Epidermal melanocyte (primary cell): ENCODE measurements around the gene CD300C.
"Not testable (repeated sequence)": the region's sequence is repeated elsewhere in the genome, so short reads cannot be mapped to it uniquely, and the experiment has no call there.

Source experiments
- DNase-seq: peaks from one replicate; pipeline ENCODE4 v3.0.0; 2011; ENCODE audit warnings: low spot score; ENCODE audit not compliant: insufficient read length

CD300C gene

DNA sequence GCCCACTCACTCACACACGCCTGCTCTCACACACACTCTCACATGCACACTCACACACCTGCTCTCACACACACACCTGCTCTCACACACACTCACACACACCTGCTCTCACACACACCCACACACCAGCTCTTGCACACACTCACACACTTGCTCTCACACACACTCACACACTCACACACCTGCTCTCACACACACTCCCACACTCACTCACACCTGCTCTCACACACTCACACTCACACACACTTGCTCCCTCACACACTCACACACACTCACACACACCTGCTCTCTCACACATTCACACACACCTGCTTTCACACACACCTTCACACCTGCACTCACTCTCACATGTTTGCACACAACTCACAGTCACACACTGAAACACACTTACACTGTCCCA, 17.4 kb upstream of the CD300C start:
- DNase-seq, result no peak

DNA sequence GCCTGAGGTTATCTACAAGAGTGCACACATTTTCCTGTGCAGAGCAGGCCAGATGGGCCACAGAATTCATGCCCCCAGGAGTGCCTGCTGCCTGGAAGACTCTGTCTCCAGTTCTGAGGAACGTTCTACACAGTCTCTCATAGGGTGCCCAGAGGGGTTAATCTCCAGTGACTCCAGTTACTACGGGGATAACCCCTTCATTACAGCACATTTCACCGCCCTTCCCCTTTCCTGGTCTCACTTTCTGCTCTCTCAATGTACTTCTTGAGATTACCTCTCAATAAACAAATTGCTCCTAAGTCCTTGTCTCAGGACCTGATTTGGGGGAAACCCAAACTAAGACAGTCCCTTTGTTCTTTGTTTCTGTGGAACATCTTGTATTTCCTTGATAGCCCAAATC, 15.7 kb upstream of the CD300C start:
- DNase-seq, result no peak

DNA sequence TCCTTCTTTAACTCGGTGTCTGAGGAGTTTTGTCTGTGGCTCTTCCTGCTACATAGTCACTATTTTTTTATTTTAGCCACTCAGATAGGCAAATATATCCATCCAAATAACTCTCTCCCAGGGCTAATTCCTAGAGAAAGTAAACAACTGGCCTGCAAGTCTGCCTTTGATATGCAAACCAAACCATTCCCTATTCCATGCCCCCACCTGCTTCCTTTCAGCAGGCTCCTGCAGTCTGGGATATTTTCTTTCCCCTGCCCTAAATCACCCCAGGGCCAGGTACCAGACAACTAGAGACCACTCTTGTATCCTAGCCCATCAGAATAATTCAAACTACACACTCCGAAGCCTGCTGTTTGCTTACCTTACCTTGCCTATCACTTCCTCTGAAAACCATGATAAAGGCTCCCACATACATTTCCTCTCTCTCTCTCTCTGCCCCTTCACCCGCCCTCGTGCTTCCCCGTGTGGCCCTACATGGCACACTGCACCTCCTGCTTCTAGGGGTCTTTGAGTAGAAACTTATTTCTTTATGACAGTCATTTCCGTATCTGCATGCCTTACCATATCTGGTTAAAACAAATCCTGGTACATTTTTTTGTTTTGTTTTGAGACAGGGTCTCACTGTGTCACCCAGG, 13.1 kb upstream of the CD300C start:
- DNase-seq, result no peak

DNA sequence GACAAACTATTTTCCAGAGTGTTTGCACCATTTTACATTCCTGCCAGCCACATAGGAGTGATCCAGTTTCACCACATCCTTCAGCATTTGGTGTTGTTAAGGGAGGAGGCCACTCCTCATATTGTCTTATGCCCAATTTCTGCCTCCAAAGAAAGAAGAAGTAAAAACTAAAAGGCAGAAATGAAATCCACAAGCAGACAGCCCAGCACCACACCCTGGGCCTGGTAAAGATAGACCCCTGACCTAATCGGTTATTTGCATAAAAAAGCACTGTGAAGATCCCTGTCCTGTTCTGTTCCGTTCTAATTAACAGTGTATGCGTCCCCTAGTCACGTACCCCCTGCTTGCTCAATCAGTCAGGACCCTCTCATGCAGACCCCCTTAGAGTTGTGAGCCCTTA, 12.5 kb upstream of the CD300C start:
- not testable (repeated sequence) for DNase-seq

DNA sequence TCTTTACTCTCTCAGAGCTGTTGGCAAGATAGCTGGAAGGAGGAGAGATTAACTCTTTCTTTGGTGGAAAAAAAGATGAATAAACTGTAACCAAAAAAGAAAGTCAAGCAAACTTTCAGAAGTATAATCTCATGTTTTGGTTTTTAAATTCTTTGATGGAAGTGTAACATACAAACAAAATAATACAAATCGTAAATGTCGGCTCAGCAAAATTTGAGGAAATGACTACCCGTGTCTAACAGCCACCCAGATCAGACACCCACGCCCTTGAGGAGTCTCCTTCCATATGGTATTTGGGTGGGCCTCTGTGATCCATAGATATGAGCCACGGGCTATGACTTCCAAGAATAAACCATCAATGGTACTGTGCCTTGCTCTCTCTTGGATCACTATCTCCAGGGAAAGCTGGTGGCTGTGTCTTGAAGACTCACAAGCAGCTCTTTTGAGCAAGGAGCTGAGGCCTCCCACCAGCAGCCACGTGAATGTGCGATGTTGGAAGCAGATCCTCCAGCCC, 9.6 kb upstream of the CD300C start:
- no peak for DNase-seq

DNA sequence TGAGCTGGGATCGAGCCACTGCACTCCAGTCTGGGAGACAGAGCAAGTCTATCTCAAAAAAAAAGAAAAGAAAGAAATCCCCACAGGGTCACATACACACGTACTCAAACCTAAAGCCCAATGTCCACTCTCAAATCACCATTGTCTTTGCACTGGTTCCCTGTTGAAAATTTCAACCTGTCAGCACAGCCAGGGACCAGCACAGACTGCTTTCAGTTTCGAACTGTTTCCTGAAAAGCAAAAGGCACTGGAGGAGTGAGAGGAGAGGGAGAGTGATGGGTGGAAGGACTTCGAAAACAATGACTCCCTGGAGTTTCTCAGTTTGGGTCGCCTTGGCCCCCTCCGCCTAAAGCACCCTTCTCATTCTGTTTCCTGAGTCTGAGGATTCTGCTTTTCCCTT, 9.0 kb upstream of the CD300C start:
- DNase-seq, result no peak

DNA sequence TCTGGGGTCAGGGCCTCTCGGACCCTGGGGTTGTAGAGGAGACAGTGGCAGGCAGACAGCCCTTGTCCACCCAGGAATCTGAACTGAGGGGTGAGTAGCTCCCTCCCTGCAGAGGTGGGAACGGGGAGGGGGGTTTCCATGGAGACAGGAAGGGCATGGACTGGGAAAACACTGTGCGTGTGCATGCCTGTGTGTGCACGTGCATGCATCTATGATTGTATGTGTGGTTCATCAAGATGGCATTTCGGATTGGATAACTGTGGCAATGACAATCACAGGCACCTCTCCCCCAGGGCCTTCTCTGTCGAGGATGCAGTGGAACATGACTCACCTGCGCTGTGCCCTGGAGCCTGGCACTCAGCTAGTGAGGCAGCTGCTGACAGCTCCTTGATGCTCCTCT, 6.1 kb upstream of the CD300C start:
- no peak for DNase-seq

DNA sequence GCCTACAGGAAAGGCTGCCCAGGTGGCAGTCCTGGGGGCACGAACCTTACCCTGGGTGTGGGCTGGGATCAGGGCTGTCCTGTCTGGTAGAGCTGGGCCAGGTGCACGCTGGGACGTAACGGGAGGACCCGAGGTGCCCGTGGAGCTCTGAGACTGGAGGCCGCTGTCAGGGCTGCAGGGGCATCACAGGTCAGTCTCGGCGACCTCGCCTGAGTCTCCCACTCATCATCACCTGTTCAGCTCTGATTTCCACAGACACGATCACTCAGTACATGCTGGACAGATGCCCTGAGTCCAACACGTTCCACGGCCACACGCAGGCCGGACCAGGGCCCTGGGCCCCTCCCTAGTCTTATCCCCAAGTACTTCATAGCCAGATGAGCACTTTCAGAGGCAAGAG, 4.7 kb upstream of the CD300C start:
- DNase-seq, result no peak

- no peak for DNase-seq
Observed at GRCh38 chr17:74549343-74549742, 3.4 kb upstream of the CD300C start.

DNA sequence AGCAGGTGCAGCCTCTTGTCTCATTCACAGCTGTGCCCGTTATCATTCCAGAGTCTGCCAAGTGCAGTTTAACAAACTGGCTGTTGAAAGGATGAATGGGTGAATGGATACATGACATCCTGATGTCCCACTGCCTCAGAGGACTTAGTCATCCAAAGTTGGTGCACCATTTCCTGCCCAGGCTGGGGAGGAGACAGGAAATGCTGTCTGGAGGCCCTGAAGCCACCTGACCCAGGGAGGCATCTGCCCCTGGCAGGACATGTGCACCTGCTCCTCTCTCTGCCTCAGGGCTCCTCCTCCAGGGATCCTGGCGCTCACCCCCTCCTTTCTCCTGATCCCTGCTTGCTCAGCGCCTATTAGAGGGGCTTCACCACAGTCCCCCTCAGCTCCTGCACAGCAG, 1.8 kb upstream of the CD300C start:
- DNase-seq, result no peak

- no peak for DNase-seq
Observed at GRCh38 chr17:74547264-74547663, 1.3 kb upstream of the CD300C start.

DNA sequence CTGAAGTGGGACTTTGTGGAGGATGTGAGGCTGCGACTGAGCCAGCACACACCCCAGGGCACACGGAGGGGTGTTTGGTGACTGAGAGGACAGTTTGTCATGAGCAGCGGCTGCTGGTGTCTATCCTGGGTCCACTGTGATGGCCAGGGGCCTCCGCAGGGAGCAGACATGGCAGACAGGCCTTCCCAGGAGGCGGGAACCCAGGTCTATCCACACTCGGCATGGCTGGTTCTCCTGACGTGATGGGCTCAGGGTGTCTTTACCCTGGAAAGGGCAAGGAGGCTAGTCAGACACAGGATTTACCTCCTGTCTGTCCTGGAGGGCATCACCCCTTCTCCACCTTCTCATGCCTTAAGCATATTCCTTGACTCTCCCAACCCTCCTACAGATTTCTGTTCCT, 671 bp upstream of the CD300C start:
- no peak for DNase-seq

DNA sequence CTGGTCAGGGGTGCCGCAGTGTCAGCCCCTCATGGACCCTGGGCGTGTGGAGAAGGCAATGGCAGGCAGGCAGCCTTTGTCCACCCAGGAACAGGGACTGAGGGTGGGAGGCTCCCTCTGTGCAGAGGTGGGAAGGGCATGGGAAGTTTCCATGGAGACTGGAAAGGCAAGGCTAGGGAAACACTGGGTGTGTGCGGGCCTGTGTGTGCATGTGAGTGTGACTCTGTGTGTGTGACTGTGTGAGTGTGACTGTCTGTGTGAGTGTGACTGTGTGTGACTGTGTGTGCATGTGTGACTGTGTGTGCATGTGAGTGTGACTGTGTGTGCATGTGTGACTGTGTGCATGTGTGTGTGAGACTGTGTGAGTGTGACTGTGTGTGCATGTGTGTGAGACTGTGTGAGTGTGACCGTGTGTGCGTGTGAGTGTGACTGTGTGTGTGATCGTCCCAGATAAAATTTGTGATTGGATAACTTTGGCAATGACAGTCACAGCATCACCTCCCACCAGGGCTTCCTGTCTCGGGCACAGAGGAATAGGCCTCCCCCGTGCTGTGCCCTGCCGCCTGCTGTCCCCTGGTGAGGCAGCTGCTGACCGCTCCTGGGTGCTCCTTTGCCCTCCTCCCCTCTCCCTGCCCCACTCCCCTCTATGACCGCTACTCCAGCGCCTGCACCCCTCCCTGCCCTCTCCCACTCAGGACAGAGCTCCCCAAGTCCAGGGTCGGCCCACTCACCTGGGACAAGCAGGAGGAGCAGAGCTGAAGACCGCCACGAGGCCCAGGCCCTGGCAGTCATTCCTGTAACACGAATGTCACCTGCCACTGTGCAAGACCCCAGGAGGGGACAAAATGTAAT, 698 bp downstream of the CD300C start:
- DNase-seq, result no peak

GRCh38 chr17:74543891-74544760, 1.8 kb downstream of the CD300C start:
- no peak for DNase-seq

DNA sequence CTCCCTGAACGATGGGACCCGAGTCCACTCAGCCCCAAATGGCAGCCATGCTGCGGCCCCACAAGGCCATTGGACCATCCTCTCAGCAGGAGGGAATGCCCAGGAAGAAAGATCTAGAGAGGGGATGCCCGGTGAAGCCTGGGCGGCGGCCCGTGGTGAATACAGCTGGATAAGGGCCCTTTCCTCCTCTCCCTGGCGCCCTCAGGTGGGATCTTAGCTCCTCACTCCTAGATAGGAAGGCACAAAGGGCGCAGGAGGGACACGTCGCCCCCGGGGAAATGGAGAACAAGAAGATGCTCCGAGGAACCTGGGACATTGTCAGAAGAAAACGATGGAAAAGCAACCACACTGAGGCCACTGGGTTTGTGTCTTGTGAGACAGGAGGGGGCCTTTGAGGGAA, 2.5 kb downstream of the CD300C start:
- no peak for DNase-seq

- DNase-seq, result no peak
Observed at GRCh38 chr17:74542727-74543383, 3.1 kb downstream of the CD300C start.

- DNase-seq, result no peak
Observed at GRCh38 chr17:74542166-74542565, 3.7 kb downstream of the CD300C start.

- no peak for DNase-seq
Observed at GRCh38 chr17:74541176-74542111, 4.5 kb downstream of the CD300C start.

DNA sequence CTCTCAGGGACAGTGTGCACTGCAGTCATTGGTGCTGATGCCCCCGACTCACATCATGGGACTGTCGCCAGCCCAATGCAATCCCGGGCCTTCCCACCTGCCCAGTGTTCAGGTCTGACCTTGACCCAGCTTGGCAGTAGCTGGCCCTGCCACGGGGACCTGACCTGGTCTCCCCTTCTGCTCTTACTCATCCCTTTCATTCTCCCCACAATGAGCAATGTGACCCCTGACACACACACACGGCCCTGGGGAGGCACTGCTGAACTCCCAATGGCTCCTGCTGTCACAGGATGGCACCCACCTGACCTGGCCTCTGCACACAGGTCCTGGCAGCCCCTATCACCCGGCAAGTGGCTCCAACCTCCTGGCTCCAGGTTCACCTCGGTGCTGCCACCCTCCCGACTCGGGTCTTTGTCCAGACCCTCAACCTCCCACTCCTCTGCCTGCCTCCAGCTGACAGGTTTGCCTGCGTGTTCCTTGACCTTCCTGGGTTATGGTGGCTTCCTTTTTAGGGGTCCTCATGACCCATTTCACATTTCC, 6.6 kb downstream of the CD300C start:
- no peak for DNase-seq

DNA sequence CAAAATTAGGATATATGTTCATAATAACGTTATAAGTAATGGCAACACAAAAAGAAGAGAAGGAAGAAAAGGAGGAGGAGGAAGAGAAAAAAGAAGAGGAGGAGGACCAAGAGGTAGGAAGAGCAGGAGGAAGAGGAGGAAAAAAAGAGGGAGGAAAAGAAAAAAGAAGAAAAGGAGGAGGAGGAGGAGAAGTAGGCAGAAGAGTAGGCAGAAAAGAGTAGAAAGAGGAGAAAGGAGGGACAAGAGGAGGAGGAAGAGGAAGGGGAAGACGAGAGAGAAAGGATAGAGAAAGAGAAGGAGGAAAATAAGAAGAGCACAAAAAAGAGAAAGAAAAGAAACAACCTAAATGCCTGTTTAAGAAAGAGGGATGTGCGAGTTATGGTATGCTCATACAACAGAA, 9.0 kb downstream of the CD300C start:
- no peak for DNase-seq
